Esophagus squamous epithelium (tissue), 4 donors: ENCODE data around the gene APMAP.

Experiments
- POLR2A ChIP-seq, 4 donors: fragments of 450-650 bp; IDR thresholded peaks; one replicate each; pipeline ENCODE4 v1.6.1; 2017; ENCODE audit warnings: antibody characterized with exemption in 4 of 4, mild to moderate bottlenecking in 4 of 4, moderate library complexity in 3 of 4
- TF ChIP-seq, protein P1 (sequence below), 6 experiments: fragments of 450-650 bp in 4 of 6; fragments of 200-600 bp in 2 of 6; sonication (generic) in 2 of 6; IDR thresholded peaks; one replicate each; pipeline ENCODE4 v1.5.1; 2016 to 2019; ENCODE audit warnings: antibody characterized with exemption in 6 of 6, mild to moderate bottlenecking in 4 of 6, moderate library complexity in 4 of 6

DNA sequence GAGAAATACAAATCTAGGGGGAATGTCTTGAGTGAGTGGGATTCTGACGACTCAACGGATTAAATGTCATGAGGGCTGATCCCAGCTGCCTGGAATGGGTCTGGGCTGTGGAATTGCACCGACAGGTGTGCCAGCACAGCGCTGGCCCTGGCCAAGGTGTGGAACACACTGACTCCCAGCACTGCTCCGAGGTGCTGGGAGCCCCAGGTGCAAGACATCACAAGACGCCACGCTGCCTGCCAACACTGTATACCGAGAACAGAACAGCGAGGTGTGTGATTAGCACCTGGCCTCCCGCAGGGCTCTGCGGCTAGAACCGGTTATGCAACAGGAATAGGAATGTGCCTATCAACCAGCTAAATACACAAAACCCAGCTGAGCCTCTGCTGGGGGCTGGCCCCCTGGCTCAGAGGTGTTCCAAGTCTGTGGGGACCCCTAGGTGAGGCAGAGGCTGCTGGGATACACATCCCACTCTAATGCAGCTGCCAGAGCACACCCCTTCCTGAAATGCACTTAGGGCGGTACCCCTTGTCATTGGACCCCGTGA, 24.8 kb upstream of the APMAP start:
- no peak for TF ChIP-seq POLR2A (IDR thresholded peaks at IDR 0.05)
- TF ChIP-seq, protein P1, sequence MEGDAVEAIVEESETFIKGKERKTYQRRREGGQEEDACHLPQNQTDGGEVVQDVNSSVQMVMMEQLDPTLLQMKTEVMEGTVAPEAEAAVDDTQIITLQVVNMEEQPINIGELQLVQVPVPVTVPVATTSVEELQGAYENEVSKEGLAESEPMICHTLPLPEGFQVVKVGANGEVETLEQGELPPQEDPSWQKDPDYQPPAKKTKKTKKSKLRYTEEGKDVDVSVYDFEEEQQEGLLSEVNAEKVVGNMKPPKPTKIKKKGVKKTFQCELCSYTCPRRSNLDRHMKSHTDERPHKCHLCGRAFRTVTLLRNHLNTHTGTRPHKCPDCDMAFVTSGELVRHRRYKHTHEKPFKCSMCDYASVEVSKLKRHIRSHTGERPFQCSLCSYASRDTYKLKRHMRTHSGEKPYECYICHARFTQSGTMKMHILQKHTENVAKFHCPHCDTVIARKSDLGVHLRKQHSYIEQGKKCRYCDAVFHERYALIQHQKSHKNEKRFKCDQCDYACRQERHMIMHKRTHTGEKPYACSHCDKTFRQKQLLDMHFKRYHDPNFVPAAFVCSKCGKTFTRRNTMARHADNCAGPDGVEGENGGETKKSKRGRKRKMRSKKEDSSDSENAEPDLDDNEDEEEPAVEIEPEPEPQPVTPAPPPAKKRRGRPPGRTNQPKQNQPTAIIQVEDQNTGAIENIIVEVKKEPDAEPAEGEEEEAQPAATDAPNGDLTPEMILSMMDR (IDR thresholded peaks at IDR 0.05) = peak in 1 of 6 experiments; percentile 12
